ENCODE data around the gene TMEM238L.

TMEM238L gene

DNA sequence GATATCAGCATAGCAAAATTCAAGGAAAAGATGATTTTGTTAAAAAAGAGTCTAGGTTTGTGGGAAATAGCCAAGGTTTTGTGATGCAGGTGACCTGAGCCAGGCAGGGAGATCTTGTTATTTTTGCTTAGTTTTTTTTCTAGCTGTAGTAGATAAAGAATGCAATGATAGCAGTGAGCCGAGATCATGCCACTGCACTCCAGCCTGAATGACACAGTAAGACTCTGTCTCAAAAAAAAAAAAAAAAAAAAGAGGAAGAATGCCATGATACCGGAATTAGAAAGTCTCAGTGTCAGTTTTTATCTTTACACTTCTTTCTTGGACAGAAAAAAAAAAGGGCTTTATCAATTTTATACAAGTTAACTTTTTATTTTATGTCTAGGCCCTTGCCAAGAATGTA, 27.5 kb downstream of the TMEM238L start:
- H3K27ac ChIP-seq (ENCODE audit: low read depth, low read length, poor library complexity, severe bottlenecking): no peak overlapping the region
- no peak overlapping the region for H3K4me3 ChIP-seq (ENCODE audit: low read depth, low read length, poor library complexity, severe bottlenecking)
- no peaks in the 10 kb centered on the region for H3K9me2 ChIP-seq (ENCODE audit: low read depth, low read length)
- H3F3A ChIP-seq (ENCODE audit: insufficient read depth, low read length): no peaks in the 10 kb centered on the region
- H3K79me2 ChIP-seq (ENCODE audit: insufficient read depth, low read length): no peaks in the 10 kb centered on the region
- H3K4me1 ChIP-seq (ENCODE audit: insufficient read depth, low read length, severe bottlenecking): no peaks in the 10 kb centered on the region
- TF ChIP-seq, protein P1, sequence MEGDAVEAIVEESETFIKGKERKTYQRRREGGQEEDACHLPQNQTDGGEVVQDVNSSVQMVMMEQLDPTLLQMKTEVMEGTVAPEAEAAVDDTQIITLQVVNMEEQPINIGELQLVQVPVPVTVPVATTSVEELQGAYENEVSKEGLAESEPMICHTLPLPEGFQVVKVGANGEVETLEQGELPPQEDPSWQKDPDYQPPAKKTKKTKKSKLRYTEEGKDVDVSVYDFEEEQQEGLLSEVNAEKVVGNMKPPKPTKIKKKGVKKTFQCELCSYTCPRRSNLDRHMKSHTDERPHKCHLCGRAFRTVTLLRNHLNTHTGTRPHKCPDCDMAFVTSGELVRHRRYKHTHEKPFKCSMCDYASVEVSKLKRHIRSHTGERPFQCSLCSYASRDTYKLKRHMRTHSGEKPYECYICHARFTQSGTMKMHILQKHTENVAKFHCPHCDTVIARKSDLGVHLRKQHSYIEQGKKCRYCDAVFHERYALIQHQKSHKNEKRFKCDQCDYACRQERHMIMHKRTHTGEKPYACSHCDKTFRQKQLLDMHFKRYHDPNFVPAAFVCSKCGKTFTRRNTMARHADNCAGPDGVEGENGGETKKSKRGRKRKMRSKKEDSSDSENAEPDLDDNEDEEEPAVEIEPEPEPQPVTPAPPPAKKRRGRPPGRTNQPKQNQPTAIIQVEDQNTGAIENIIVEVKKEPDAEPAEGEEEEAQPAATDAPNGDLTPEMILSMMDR (IDR thresholded peaks at IDR 0.05; ENCODE audit: low read length): no peak
- TF ChIP-seq EZH2 (IDR thresholded peaks at IDR 0.05; ENCODE audit: borderline replicate concordance, low read length): no peak
- no peak overlapping the region for H3K4me2 ChIP-seq (ENCODE audit: low read length)
- H3K36me3 ChIP-seq (ENCODE audit: insufficient read depth, low read length): no peaks in the 10 kb centered on the region
- no peak overlapping the region for H3K9ac ChIP-seq (ENCODE audit: low read length)
- no peak overlapping the region for H2AFZ ChIP-seq (ENCODE audit: low read length)
- H3K9me3 ChIP-seq (ENCODE audit: low read length): no peaks in the 10 kb centered on the region
- H3K27me3 ChIP-seq (ENCODE audit: insufficient read depth, low read length): peaks cover 3% of the 10 kb centered on the region; the same call in 1 of the 2 replicates
- H4K20me1 ChIP-seq (ENCODE audit: insufficient read depth, low read length): no peaks in the 10 kb centered on the region

DNA sequence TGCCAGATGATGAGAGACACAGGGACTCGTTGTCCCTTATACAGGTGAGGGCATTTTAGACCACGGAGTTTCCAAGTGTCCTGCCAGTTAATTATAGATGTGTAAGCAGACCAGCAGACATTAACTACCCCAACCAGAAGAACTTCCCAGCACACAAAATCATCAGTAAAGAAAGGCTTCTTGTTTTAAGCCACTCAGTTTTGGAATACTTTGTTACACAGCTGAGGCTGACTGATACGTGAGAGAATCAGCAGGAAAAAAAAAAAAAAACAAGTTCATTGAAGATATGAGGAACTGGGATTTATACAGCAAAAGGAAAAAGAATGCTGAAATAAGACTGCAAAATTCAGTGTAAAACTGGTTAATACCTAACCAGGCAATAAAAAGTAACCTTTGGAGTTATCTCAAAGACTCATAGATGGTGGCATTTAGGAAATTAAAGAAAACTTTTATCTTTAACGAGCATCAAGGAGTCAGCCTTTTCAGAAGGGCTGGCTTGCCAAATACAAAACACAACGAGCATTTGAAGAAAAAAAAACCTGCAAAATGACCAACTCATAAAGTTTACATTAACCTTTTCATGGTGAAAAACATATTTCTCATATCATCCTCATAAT, 28.1 kb downstream of the TMEM238L start:
- Histone ChIP-seq H3K4me2 (ENCODE audit: low read length) (no peak overlapping the region), H3K4me3 (ENCODE audit: low read depth, low read length, poor library complexity, severe bottlenecking) (no peak overlapping the region), H3K9ac (ENCODE audit: low read length) (no peak overlapping the region), H3K27ac (ENCODE audit: low read depth, low read length, poor library complexity, severe bottlenecking) (no peak overlapping the region), H3K36me3 (ENCODE audit: insufficient read depth, low read length) (no peaks in the 10 kb centered on the region), H3K4me1 (ENCODE audit: insufficient read depth, low read length, severe bottlenecking) (no peaks in the 10 kb centered on the region), H3K79me2 (ENCODE audit: insufficient read depth, low read length) (no peaks in the 10 kb centered on the region), H3K9me2 (ENCODE audit: low read depth, low read length) (no peaks in the 10 kb centered on the region), H3K27me3 (ENCODE audit: insufficient read depth, low read length) (peaks cover 3% of the 10 kb centered on the region; the same call in 1 of the 2 replicates), H2AFZ (ENCODE audit: low read length) (no peak overlapping the region), H3F3A (ENCODE audit: insufficient read depth, low read length) (no peaks in the 10 kb centered on the region), H3K9me3 (ENCODE audit: low read length) (no peaks in the 10 kb centered on the region), H4K20me1 (ENCODE audit: insufficient read depth, low read length) (no peaks in the 10 kb centered on the region)
- TF ChIP-seq EZH2 (IDR thresholded peaks at IDR 0.05; ENCODE audit: borderline replicate concordance, low read length): no peak
- TF ChIP-seq, protein P1 (IDR thresholded peaks at IDR 0.05; ENCODE audit: low read length): no peak

DNA sequence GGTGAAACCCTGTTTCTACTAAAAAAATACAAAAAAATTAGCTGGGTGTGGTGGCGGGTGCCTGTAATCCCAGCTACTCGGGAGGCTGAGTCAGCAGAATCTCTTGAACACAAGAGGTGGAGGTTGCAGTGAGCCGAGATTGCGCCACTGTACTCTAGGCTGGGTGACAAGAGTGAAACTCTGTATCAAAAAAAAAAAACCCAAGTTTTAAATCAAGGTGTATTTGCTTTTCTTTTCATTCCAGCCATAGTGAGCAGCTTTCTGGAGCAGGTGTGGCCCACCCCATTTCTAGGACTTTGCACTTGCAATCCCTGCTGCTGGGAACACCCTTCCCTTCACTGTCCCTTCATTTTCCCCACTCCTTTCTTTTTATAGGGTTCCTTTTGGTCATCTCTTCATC, 28.8 kb downstream of the TMEM238L start:
- no peaks in the 10 kb centered on the region for H3K79me2 ChIP-seq (ENCODE audit: insufficient read depth, low read length)
- no peak overlapping the region for H3K27ac ChIP-seq (ENCODE audit: low read depth, low read length, poor library complexity, severe bottlenecking)
- no peak overlapping the region for H3K9ac ChIP-seq (ENCODE audit: low read length)
- no peak overlapping the region for H3K4me3 ChIP-seq (ENCODE audit: low read depth, low read length, poor library complexity, severe bottlenecking)
- no peaks in the 10 kb centered on the region for H4K20me1 ChIP-seq (ENCODE audit: insufficient read depth, low read length)
- no peaks in the 10 kb centered on the region for H3K9me2 ChIP-seq (ENCODE audit: low read depth, low read length)
- no peaks in the 10 kb centered on the region for H3F3A ChIP-seq (ENCODE audit: insufficient read depth, low read length)
- no peak overlapping the region for H2AFZ ChIP-seq (ENCODE audit: low read length)
- H3K27me3 ChIP-seq (ENCODE audit: insufficient read depth, low read length): peaks cover 3% of the 10 kb centered on the region; the same call in 1 of the 2 replicates
- no peaks in the 10 kb centered on the region for H3K36me3 ChIP-seq (ENCODE audit: insufficient read depth, low read length)
- H3K4me2 ChIP-seq (ENCODE audit: low read length): no peak overlapping the region
- H3K4me1 ChIP-seq (ENCODE audit: insufficient read depth, low read length, severe bottlenecking): no peaks in the 10 kb centered on the region
- TF ChIP-seq, protein P1 (IDR thresholded peaks at IDR 0.05; ENCODE audit: low read length): no peak
- no peak for TF ChIP-seq EZH2 (IDR thresholded peaks at IDR 0.05; ENCODE audit: borderline replicate concordance, low read length)
- no peaks in the 10 kb centered on the region for H3K9me3 ChIP-seq (ENCODE audit: low read length)
